Progenitor cell of endocrine pancreas (in vitro differentiated cells): ENCODE results near the gene KDM4B. TPM values are rescaled to one million over a fixed set of nuclear protein-coding genes. Genes with fewer than 3 reads are reported as not detected.

Experiments
- DNase-seq: peaks from one replicate; pipeline ENCODE4 v3.0.0; 2021; ENCODE audit warnings: low spot score; ENCODE audit not compliant: unreplicated experiment
- H3K27ac Mint-ChIP-seq: 2 replicates; pipeline ENCODE4 v1.8.0; 2021; ENCODE audit warnings: mild to moderate bottlenecking, moderate library complexity, mixed read lengths
- H3K27me3 Mint-ChIP-seq: 2 replicates; pipeline ENCODE4 v1.8.0; 2021; ENCODE audit warnings: mixed read lengths
- H3K36me3 Mint-ChIP-seq: 2 replicates; pipeline ENCODE4 v1.8.0; 2022; ENCODE audit warnings: mixed read lengths; ENCODE audit not compliant: insufficient read depth
- H3K4me1 Mint-ChIP-seq: 2 replicates; pipeline ENCODE4 v1.8.0; 2021; ENCODE audit warnings: low read depth, mixed read lengths
- H3K4me3 Mint-ChIP-seq: 2 replicates; pipeline ENCODE4 v1.8.0; 2021; ENCODE audit warnings: low read depth, mild to moderate bottlenecking, moderate library complexity, mixed read lengths
- H3K9me3 Mint-ChIP-seq: 2 replicates; pipeline ENCODE4 v1.8.0; 2021; ENCODE audit warnings: low read depth, mixed read lengths
- CTCF ChIP-seq: fragments of 200-600 bp; sonication (generic); IDR thresholded peaks from one replicate; pipeline ENCODE4 v1.5.0; 2021; ENCODE audit warnings: antibody characterized with exemption, mild to moderate bottlenecking; ENCODE audit not compliant: unreplicated experiment
- total RNA-seq: library from RNA; stranded (reverse); gene quantifications from 2 replicates; pipeline ENCODE4 v1.2.1, GENCODE V29; 2021

KDM4B gene
- total RNA-seq, 1 donor from 2014 or later, result 59.6 TPM

GRCh38 chr19:5014941-5015340 lies 46.0 kb downstream of the KDM4B start:
- TF ChIP-seq CTCF, result no peak

GRCh38 chr19:5016268-5016667 lies 47.4 kb downstream of the KDM4B start:
- DNase-seq, result no peak
- H3K4me3 Mint-ChIP-seq, result no peak overlapping the region
- no peak for TF ChIP-seq CTCF
- H3K4me1 Mint-ChIP-seq, result no peaks in the 10 kb centered on the region
- no peaks in the 10 kb centered on the region for H3K9me3 Mint-ChIP-seq
- H3K27ac Mint-ChIP-seq, result no peak overlapping the region
- no peaks in the 10 kb centered on the region for H3K27me3 Mint-ChIP-seq
- peaks cover 5% of the 10 kb centered on the region for H3K36me3 Mint-ChIP-seq

More at GRCh38 chr19:5014941-5015340, 46.0 kb downstream of the KDM4B start:
- no peaks in the 10 kb centered on the region for H3K4me1 Mint-ChIP-seq
- no peaks in the 10 kb centered on the region for H3K9me3 Mint-ChIP-seq
- peaks cover 1% of the 10 kb centered on the region for H3K36me3 Mint-ChIP-seq
- DNase-seq, result no peak
- H3K27me3 Mint-ChIP-seq, result no peaks in the 10 kb centered on the region
- no peak overlapping the region for H3K4me3 Mint-ChIP-seq
- H3K27ac Mint-ChIP-seq, result no peak overlapping the region

- Mint-ChIP-seq H3K27me3 (no peaks in the 10 kb centered on the region), H3K4me3 (no peak overlapping the region), H3K36me3 (peaks cover 5% of the 10 kb centered on the region), H3K9me3 (no peaks in the 10 kb centered on the region), H3K27ac (no peak overlapping the region), H3K4me1 (no peaks in the 10 kb centered on the region)
- TF ChIP-seq CTCF, result no peak
- no peak for DNase-seq
Observed at GRCh38 chr19:5016781-5017180, 47.9 kb downstream of the KDM4B start.

- DNase-seq, result no peak
- H3K4me1 Mint-ChIP-seq, result no peaks in the 10 kb centered on the region
- no peak overlapping the region for H3K4me3 Mint-ChIP-seq
- no peak for TF ChIP-seq CTCF
- H3K27ac Mint-ChIP-seq, result no peak overlapping the region
- no peaks in the 10 kb centered on the region for H3K27me3 Mint-ChIP-seq
- H3K36me3 Mint-ChIP-seq, result peaks cover 5% of the 10 kb centered on the region
- no peaks in the 10 kb centered on the region for H3K9me3 Mint-ChIP-seq
Observed at GRCh38 chr19:5017235-5017634, 48.3 kb downstream of the KDM4B start.

GRCh38 chr19:5018224-5019015 lies 49.5 kb downstream of the KDM4B start:
- Mint-ChIP-seq H3K36me3 (peaks cover 5% of the 10 kb centered on the region), H3K9me3 (no peaks in the 10 kb centered on the region), H3K4me1 (no peaks in the 10 kb centered on the region), H3K27me3 (no peaks in the 10 kb centered on the region), H3K4me3 (no peak overlapping the region), H3K27ac (no peak overlapping the region)
- TF ChIP-seq CTCF, result no peak
- DNase-seq, result no peak
